ENCODE data around the gene MRAS.
"Not testable (repeated sequence)": the region's sequence is repeated elsewhere in the genome, so short reads cannot be mapped to it uniquely, and the experiment has no call there.

MRAS gene

DNA sequence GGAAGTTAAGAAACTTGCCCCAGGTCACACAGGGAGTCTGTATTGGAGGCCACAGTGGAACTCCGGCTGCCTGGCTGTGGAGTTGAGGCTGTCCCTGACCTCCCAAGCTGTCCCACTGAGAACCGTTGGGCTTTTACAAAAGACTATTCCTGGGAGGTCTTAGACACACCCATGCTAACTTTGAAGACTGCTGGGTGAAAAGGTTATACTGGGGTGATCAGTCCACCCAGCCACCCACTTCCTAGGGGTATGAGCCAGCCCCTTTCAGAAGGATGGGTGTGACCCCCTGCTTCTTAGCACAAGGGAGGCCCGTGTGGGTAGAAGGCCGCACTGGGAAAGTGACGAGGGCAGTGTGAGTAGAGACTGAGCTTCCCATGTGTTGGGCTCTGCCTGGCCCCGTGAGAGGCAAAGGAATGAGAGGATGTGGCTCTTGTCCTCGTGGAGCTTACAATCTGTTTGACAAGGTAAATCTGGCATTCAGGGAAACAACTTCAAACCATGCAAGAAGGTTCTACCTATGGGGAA lies 19.0 kb downstream of the MRAS start:
- no peak for DNase-seq (ENCODE audit: low read depth)

DNA sequence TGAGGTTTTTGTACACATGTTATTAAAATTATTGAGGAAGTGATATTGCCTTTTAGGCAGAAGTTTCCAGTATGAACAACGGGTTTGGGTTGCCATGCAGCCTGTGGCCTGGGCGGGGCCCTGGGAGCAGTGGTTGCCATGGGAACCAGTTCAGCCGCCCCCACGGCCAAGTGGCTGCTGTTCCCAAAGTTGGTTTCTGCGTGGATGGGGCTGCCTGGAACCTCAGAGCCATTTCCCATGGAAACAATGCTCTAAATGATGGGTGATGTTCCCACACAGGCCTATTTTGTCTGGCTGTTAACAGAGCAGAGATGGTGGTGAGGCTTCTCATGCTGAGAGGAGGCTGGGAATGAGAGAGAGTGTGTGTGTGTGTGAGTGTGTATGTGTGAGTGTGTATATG lies 19.5 kb downstream of the MRAS start:
- no peak for DNase-seq (ENCODE audit: low read depth)

DNA sequence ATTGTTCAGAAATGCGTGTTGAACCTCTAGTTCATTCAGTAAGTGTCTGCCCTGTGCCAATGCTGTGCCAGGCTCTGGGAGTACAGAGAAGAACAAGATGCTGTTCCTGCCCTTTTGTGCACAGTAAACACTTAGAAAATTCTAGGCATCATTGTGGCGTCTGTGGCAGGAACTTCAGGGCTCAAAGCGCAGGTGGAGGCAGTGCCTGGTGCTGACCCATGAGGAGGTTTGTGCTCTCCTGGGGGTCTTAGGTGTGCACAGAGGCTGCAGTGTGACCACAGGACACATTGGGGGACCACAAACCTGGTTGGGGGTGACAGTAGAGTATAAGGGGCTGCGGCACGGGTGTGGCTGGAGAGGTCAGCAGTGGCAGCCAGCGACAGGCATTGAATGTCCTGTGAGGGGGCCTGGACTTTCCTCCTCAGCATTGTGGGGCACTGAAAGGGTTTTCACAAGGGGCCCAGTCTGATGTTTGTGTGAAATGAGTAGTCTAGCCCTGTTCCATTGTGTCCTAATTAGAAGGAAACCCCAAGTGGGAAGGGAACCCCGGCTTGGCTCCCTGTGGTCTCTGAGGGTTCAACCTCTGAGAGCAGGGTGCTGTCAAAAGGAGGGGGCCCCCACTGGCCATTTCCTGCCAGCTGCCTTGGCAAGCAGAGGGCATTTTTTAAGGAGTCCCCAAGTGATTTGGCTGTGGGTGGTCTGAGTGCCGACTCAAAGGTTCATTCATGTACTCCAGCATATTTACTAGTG lies 20.9 kb downstream of the MRAS start:
- no peak for DNase-seq (ENCODE audit: low read depth)

DNA sequence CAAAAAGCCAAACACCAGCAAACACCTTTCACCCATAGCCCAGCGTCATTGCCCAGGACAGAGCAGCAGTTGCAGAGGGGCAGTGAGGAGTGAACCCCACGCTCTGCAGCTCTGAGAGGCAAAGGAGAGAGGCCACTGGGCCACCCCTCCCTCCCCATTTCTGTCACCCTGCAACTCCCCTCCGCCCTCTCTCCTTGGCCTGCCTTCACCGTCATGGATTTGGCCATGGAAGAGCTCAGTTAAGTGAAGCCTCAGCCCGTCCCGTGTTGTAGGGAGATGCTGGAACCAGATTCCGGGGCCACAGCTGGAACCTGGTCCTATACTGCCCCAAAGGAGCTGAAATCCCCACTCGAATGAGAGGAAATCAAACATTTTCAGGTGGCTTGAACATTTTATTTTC lies 21.9 kb downstream of the MRAS start:
- DNase-seq (ENCODE audit: low read depth): no peak

DNA sequence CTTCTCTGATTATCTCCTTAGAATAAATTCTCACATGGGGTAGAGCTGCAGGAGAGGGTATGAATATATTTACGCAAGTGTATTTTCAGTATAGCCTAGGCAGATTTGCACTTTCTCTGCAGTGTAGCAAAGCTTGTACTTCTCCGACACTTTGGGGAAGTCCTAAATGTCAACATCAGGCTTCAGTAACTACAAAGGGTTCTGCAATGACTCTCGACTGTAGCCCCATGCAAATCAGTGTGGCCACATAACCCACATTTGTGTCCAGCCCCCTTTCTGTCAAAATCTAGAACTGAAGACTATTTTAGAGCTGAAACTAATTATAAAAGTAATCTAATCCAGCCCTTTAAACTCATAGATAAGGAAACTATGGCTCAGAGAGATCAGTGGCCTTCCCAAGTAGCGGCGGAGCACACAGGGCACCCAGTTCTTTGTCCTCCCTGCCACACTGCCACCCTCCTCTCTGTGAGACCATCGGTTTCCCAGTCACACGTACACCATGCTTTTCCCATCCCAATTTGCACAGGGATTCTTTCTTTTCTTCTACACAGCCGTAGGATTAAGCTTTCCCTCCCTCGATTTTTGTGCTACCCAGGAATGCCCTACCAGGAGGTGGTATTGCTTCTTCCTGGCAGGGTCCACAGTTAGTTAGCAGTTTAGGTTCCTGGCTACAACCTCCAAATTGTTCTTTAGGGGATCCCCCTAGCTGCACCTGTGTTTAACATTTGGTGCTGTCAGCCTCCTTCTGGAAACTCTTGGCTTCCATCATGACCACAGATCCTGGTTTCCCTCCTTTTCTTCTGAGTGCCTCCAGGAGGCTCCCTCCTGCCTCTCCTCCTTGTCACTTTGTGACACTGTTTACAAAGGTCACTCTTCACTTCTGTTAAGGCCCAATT lies 22.9 kb downstream of the MRAS start:
- DNase-seq (ENCODE audit: low read depth): no peak

DNA sequence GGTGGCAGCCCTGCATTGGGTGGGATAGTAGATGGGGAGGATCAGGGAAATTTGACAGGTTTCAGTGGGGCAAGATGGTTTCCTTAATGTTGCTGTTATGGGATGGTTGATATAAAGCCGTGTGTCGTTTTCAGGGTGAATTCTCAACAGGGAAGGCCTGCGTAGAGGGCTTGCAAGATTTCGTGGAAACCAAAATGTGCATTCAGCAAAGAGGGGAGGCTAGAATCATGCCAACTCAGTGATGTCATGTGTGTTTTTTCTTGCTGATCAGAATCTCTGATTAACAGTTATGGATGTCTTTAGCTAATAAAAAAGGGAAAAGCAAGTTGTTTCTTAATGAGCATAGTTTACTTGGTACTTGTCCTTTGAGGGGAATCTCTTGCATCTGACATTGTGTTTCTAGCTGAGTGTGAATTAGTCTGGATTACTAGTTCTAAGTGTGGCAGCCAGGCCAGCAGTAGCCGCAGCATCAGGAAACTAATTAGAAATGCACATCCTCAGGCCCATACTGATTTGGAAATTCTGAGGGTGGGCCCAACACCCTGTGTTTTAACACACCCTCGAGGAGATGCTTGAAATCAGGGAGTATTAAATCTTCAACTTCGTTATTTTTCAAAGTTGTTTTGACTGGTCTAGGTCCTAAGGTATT lies 24.8 kb downstream of the MRAS start:
- DNase-seq (ENCODE audit: low read depth): no peak

DNA sequence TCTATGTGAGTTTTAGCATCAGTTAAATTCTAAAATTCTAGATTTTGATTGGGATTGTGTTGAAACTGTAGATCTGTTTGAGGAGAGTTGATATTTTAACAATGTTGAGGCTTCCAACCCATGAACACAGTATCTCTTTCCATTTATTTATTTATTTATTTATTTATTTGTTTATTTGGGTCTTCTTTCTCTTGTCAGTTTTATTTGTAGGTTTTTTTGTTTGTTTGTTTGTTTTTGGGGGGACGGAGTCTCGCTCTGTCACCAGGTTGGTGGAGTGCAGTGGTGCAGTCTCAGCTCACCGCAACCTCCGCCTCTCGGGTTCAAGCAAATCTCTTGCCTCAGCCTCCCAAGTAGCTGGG lies 25.3 kb downstream of the MRAS start:
- no peak for DNase-seq (ENCODE audit: low read depth)

DNA sequence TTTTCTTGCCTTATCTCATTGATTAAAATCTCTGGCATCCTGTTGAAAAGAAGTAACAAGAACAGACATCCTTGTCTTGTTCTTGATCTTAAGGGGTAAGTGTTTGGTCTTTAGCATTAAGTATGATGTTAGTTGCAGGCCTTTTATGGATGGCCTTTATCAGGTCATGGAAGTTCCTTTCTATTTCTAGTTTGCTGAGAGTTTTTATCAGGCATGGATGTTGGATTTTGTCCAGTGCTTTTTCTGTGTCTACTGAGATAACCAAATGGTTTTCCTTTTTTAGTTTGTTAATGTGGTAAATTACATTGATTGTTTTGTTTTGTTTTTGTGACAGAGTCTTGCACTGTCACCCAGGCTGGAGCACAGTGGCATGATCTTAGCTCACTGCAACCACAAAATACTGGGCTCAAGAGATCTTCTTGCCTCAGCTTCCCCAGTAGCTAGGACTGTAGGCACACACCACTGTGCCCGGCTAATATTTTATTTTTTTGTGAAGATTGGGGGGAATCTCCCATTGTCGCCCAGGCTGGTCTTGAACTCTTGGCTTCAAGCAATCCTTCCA lies 26.3 kb downstream of the MRAS start:
- no peak for DNase-seq (ENCODE audit: low read depth)

DNA sequence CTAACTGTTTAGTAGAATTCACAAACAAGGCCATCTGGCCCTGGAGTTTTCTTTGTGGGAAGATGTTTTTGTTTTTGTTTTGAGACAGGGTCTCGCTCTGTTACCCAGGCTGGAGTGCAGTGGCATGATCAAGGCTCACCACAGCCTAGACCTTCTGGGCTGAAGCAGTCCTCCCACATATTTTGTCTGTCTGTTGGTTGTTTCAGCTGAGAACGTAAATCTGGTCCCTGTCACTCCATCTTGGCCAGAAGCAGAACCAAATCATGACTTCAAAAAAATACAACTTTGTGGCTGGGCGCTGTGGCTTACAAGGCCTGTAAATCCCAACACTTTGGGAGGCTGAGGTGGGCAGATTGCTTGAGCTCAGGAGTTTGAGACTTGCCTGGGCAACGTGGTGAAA lies 27.1 kb downstream of the MRAS start:
- DNase-seq (ENCODE audit: low read depth): no peak

DNA sequence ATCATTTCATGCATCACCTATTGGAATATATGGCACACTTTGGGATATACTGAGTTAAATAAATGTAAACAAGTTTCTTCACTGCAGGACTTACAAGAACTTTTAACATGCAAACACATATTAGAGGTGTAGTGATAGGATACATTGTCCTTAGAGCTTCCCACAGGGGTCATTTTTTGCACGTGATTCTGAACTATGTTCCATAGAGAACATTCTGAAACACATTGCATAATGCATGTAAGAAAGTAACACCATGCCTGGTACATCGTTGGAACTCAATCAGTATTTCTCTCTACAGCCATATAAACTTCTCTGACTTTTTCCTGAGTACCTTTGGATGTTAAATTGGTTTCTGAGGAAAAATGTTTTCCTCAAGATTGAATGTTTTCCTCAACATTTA lies 28.3 kb downstream of the MRAS start:
- no peak for DNase-seq (ENCODE audit: low read depth)

DNA sequence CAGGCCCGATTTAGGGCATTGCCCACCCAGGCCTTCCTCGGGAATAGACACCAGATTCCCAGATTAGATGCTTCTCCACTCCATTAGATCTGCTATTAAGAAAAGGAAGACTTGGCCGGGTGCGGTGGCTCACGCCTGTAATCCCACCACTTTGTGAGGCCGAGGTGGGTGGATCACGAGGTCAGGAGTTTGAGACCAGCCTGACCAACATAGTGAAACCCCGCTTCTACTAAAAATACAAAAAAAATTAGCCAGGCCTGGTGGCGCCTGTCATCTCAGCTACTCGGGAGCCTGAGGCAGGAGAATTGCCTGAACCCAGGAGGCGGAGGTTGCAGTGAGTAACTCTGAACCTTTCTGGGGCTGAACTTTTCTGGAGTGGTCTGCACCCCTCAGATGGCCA lies 28.8 kb downstream of the MRAS start:
- DNase-seq (ENCODE audit: low read depth): not testable (repeated sequence)

DNA sequence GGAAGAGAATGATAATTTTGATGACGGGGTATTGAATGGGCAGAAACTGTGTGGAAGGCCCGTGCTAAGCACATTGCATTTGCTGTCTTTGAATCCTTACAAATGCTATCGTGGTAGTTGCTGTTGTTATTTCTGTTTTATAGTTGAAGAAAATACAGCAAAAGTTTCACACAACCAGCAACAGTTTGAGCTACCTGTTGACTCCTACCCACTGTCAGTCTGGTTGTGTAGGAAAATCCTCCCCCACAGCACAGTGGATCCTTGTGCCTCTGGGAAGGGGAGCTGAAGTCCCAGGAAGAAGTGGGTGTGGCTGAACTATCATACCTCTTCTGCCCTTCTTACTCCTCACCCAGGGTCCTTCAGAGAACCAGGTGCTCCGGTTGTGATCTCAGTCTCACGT lies 29.4 kb downstream of the MRAS start:
- no peak for DNase-seq (ENCODE audit: low read depth)

DNA sequence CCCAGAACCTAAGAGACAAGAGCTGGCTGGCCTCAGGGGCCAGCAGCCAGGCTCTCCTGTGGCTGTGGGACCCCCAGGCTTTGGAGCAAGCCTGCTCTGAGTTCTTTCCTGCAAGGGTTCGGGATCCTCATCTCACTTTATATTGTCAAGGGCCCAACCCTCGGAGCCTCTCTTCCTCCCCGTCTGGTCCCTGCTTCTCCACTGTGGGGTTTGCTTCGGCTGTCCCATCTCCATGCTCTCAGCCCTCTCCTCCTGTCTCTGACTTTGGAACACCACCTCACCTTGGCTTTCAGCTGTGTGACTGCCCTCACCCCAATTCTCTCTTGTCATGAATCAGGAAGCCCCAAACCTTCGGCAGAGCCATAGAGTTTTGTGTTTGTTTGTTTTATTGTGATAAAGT lies 30.0 kb downstream of the MRAS start:
- DNase-seq (ENCODE audit: low read depth): no peak

DNA sequence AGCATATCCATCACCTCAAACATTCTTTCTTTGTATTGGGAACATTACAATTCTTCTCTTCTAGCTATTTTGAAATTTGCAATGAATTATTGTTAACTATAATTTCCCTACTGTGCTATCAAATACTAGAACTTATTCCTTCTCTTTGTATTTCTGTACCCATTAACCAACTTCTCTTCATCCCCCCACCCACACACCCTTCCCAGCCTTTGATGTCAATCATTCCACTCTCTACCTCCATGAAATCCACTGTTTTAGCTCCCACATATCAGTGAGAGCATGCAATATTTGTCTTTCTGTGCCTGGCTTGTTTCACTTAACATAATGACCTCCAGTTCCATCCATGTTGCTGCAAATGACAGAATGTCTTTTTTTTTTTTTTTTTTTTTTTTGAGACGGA lies 30.6 kb downstream of the MRAS start:
- no peak for DNase-seq (ENCODE audit: low read depth)

DNA sequence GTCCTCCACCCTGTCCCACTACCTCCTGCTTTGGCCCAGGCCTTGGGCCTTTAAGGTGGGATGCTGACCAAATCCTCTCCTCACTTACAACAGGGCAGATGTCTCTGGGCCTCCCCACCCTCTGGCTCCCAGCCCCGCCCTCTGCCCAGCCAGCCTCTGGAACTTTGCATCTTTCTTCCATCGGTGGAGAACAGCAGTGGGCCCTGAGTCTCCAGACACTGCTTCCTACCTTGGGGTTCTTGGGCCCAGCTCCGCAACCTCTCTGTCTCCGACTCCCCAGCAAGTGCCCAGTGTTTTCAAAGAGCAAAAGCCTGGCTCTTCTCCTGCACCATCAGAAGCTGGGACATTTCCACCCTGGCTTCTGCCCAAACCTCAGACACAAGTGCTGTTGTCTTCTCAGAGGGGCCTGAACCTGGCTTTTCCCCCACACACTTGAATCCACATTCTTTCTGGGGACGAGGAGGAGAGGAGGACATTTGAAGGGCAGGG lies 33.1 kb downstream of the MRAS start:
- no peak for DNase-seq (ENCODE audit: low read depth)

DNA sequence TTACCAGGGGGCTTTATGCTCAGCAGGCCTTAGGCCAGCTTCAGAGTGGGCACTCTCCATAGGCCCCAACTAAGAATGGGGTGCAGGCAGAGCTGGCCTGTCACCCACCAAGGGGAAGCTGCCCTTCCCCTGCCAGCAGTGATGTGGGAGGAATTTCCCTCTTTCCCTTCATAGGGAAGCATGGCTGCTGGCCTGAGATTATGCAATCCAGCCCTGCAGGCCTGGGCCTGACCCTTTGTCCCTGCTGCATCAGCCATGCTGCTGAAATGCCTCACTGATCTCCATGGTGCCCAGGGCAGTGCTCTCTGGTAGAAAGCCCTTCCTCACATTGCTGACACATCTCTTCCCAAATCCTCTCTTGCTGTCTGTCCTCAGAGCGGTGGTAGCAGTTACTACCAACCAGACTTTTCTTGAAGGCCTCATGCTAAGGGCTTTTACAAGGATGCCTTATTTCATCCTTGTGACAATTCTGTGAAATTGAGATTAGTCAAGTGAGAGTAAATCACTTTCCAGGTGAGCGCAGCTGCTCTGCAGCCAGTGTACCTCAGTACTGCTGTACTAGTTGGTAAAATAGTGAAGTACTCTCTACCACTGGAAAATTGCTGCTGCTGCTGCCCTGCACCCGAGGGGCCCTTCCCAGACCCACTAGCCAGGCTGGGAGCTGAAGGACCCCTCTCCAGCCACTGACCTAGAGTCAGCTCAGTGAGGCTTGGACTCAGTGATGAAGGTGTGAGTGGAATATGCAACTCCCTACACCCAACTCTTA lies 33.8 kb downstream of the MRAS start:
- peak; percentile 34 for DNase-seq (ENCODE audit: low read depth)

DNA sequence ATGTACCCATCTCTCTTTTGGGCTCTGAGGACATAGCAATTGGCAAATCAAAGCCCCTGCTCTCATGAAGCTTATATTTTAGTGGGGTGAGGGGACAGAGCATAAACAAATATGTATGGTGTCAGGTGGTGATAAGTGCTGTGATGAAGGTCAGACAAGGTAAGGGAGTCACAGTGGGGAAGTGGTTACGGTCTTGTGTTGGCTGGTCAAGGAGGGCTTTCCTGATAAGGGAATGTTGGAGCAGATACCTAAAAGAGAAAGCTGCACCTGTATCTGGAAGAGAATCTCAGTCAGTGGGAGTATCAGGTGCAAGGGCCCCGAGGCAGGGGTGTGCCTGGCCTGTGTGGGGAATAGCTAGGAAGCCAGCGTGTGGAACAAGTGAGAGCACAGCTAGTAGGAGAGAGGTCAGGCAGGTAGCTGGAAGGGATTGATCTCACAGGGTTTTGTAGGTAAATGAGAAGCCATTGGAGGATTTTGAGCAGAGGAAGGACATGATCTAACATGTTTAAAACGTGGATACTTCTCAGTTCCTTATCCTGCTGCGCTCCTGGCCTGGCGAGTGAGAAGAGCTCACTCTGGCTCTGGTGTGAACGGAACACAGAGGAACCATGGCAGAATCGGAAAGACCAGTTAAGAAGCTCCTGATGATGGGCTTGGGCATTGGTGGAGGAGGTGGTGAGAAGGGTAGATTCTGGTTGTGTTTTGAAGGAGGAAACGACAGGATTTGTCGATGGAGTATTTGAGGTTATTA lies 35.5 kb downstream of the MRAS start:
- DNase-seq (ENCODE audit: low read depth): no peak

DNA sequence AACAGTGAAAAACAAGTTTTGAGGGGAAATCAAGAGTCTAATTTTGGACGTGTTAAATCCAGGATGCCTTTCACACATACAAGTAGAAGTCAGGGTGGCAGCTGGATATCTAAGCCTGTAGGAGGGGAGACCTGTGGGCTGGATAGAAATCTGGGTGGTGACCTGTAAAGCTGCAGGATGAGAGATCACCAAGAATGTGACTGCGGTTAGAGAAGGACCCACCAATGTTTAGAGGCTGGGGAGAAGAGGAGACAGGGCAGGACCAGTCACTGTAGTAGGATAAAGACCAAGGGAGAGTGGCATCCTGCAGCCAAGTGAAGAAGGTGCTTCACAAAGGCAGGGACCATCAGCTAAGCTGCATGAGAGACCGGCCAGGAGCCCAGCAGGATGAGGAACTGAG lies 36.2 kb downstream of the MRAS start:
- DNase-seq (ENCODE audit: low read depth): no peak

DNA sequence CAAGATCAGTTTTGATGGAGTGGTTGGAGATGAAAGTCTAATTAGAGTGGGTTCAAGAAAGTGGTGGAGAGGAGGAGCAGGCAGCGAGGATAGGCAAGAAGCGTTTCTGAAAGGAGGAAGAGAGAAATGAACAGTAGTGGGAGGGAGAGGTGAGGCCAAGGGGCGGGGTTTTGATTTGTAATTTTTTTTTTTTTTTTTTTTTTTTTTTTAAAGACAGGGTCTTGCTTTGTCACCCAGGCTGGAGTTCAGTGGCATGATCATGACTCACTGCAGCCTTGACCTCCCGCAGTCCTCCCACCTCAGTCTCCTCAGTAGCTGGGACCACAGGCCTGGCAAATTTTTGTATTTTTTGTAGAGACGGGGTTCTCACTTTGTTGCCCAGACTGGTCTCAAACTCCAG lies 36.6 kb downstream of the MRAS start:
- DNase-seq (ENCODE audit: low read depth): no peak

DNA sequence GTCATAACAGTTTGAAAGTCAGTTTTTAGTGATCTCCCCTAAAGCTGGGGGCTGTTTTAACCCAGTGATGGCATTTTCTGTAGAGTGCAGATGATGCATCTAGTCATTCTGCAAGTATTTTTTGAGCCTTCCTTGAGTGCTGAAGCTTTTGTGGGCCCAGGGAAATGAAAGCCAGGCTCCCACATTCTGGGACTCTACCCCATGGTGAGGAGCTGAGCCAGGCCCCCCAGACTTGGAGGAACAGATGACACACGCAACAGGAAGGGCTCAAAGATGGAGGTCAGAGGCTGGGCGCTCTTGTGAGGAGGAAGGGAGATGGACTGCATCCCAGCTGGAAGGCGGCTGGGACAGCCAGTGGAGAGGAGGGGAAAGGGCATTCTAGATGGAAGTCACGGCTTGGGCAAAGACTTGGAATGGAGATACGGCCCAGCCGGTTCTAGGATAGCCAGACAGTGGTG lies 40.8 kb downstream of the MRAS start:
- DNase-seq (ENCODE audit: low read depth): no peak
